Karpas-422 (cell line): Measurements from ENCODE around the gene SCD. TPM values are rescaled to one million over a fixed set of nuclear protein-coding genes. Genes with fewer than 3 reads are reported as not detected.

Source experiments
- DNase-seq: peaks from one replicate; pipeline ENCODE4 v3.0.0-alpha.2; 2015
- H2AFZ ChIP-seq: fragments of 200-600 bp; sonication (generic); 2 replicates; pipeline ENCODE4 v1.6.1; 2014; ENCODE audit warnings: antibody characterized with exemption, low read length, mixed read lengths
- H3K27ac ChIP-seq: fragments of 200-600 bp; sonication (generic); 2 replicates; pipeline ENCODE4 v1.5.1; 2014; ENCODE audit warnings: mild to moderate bottlenecking, low read length, moderate library complexity
- H3K27me3 ChIP-seq: fragments of 200-600 bp; sonication (generic); 2 replicates; pipeline ENCODE4 v1.6.1; 2014; ENCODE audit warnings: low read length, mixed read lengths
- H3K36me3 ChIP-seq: fragments of 200-600 bp; sonication (generic); 2 replicates; pipeline ENCODE4 v1.6.1; 2014; ENCODE audit warnings: low read length, mixed read lengths; ENCODE audit not compliant: insufficient read depth
- H3K4me1 ChIP-seq: fragments of 200-600 bp; sonication (generic); 2 replicates; pipeline ENCODE4 v1.6.1; 2014; ENCODE audit warnings: mild to moderate bottlenecking, low read length, mixed read lengths
- H3K4me2 ChIP-seq: fragments of 200-600 bp; sonication (generic); 2 replicates; pipeline ENCODE4 v1.6.1; 2014; ENCODE audit warnings: low read length, low read depth, mild to moderate bottlenecking; ENCODE audit not compliant: poor library complexity, severe bottlenecking
- H3K4me3 ChIP-seq: fragments of 200-600 bp; sonication (generic); 2 replicates; pipeline ENCODE4 v1.5.1; 2014; ENCODE audit warnings: mild to moderate bottlenecking, antibody characterized with exemption, low read length, mixed read lengths
- H3K79me2 ChIP-seq: fragments of 200-600 bp; sonication (generic); 2 replicates; pipeline ENCODE4 v1.6.1; 2014; ENCODE audit warnings: mild to moderate bottlenecking, low read length, mixed read lengths
- H3K9ac ChIP-seq: fragments of 200-600 bp; sonication (generic); 2 replicates; pipeline ENCODE4 v1.6.0; 2014; ENCODE audit warnings: low read length
- H3K9me2 ChIP-seq: fragments of 200-600 bp; sonication (generic), shearing (Covaris generic); replicated peaks from 2 replicates; pipeline ENCODE4 v1.6.0; 2014; ENCODE audit warnings: mild to moderate bottlenecking, low read length, moderate library complexity; ENCODE audit not compliant: insufficient read depth
- H3K9me3 ChIP-seq: fragments of 300-700, 200-600 bp; sonication (generic); 2 replicates; pipeline ENCODE4 v1.6.1; 2014; ENCODE audit warnings: low read length, mixed read lengths
- H4K20me1 ChIP-seq: fragments of 200-600 bp; sonication (generic); 2 replicates; pipeline ENCODE4 v1.6.1; 2014; ENCODE audit warnings: mild to moderate bottlenecking, antibody characterized with exemption, low read length, low read depth; ENCODE audit not compliant: insufficient read depth
- total RNA-seq: library from RNA; depleted of rRNA; stranded (reverse); fragments of >200 nt; shearing (Covaris generic); gene quantifications from 2 replicates; pipeline ENCODE4 v1.2.3, GENCODE V29; 2014; ENCODE audit warnings: low replicate concordance

Gene SCD
- total RNA-seq, 1 experiment from 2014 or later, result 463 TPM

DNA sequence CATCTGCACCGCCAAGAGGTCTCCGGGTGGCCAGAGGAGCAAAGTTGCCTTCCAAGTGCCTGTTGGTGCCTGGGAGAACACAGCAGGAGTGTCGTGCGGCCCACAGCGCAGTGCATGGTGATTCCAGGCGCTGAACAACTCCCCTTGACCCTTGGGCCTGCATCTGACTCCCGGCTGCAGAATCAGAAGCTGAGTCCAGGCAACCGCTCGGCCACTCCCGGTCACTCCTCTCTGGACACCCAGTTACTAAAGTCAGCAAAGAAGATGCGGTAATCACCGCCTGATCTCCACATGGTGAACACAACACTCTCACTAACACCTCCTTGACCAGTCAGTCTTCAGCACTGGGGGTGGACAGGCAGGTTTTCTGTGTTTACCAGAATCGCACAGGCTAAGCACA, 35.5 kb downstream of the SCD start:
- Histone ChIP-seq H4K20me1 (no peaks in the 10 kb centered on the region), H3K27me3 (no peaks in the 10 kb centered on the region), H3K4me1 (peaks cover 29% of the 10 kb centered on the region), H3K9ac (no peak overlapping the region), H3K4me3 (no peak overlapping the region), H3K79me2 (peaks cover 4% of the 10 kb centered on the region; the same call in 1 of the 2 replicates), H2AFZ (no peak overlapping the region), H3K36me3 (peaks cover 6% of the 10 kb centered on the region), H3K4me2 (no peak overlapping the region), H3K9me3 (no peaks in the 10 kb centered on the region), H3K9me2 (no peaks in the 10 kb centered on the region), H3K27ac (no peak overlapping the region)
- DNase-seq, result no peak

- Histone ChIP-seq H3K9me3 (no peaks in the 10 kb centered on the region), H3K36me3 (peaks cover 6% of the 10 kb centered on the region), H3K79me2 (peaks cover 4% of the 10 kb centered on the region; the same call in 1 of the 2 replicates), H2AFZ (no peak overlapping the region), H3K4me3 (no peak overlapping the region), H3K9ac (no peak overlapping the region), H3K4me1 (peaks cover 22% of the 10 kb centered on the region), H3K27me3 (no peaks in the 10 kb centered on the region), H4K20me1 (no peaks in the 10 kb centered on the region), H3K4me2 (no peak overlapping the region), H3K9me2 (no peaks in the 10 kb centered on the region), H3K27ac (no peak overlapping the region)
- no peak for DNase-seq
These were observed 36.2 kb downstream of the SCD start for GRCh38 chr10:100383251-100383650.

- Histone ChIP-seq H3K79me2 (no peaks in the 10 kb centered on the region), H3K9me3 (no peaks in the 10 kb centered on the region), H3K4me3 (no peak overlapping the region), H3K4me1 (no peaks in the 10 kb centered on the region), H3K36me3 (no peaks in the 10 kb centered on the region), H3K4me2 (no peak overlapping the region), H3K27ac (no peak overlapping the region), H2AFZ (no peak overlapping the region), H3K27me3 (no peaks in the 10 kb centered on the region), H3K9me2 (no peaks in the 10 kb centered on the region), H3K9ac (no peak overlapping the region), H4K20me1 (no peaks in the 10 kb centered on the region)
- DNase-seq, result no peak
These were observed 44.4 kb downstream of the SCD start for GRCh38 chr10:100391163-100392002.

DNA sequence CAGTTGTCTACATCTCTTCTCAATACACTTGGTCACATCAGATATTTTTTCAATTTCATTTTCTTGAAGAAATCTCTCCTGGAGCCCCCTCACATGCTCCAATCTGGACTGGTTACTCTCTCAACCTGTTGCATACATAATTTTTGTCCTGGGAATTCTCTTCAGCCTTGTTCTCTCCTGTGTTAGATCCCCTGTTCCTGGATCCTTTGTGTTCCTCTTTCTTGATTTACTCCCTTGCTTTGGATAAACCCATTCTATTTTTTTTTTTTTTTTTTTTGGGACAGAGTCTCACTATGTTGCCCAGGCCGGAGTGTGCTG, 45.6 kb downstream of the SCD start:
- H4K20me1 ChIP-seq, result no peaks in the 10 kb centered on the region
- no peak overlapping the region for H3K27ac ChIP-seq
- no peaks in the 10 kb centered on the region for H3K4me1 ChIP-seq
- H3K79me2 ChIP-seq, result no peaks in the 10 kb centered on the region
- no peaks in the 10 kb centered on the region for H3K27me3 ChIP-seq
- H3K9me3 ChIP-seq, result no peaks in the 10 kb centered on the region
- no peaks in the 10 kb centered on the region for H3K9me2 ChIP-seq
- no peak overlapping the region for H3K4me3 ChIP-seq
- H3K9ac ChIP-seq, result no peak overlapping the region
- H2AFZ ChIP-seq, result no peak overlapping the region
- no peak for DNase-seq
- H3K36me3 ChIP-seq, result no peaks in the 10 kb centered on the region
- H3K4me2 ChIP-seq, result no peak overlapping the region

- Histone ChIP-seq H3K9me2 (no peaks in the 10 kb centered on the region), H3K27ac (no peak overlapping the region), H3K9me3 (no peaks in the 10 kb centered on the region), H3K36me3 (no peaks in the 10 kb centered on the region), H3K4me3 (no peak overlapping the region), H2AFZ (no peak overlapping the region), H3K4me1 (no peaks in the 10 kb centered on the region), H3K9ac (no peak overlapping the region), H3K79me2 (no peaks in the 10 kb centered on the region), H3K27me3 (no peaks in the 10 kb centered on the region), H3K4me2 (no peak overlapping the region), H4K20me1 (no peaks in the 10 kb centered on the region)
- no peak for DNase-seq
These were observed 48.6 kb downstream of the SCD start for GRCh38 chr10:100395626-100396025.

DNA sequence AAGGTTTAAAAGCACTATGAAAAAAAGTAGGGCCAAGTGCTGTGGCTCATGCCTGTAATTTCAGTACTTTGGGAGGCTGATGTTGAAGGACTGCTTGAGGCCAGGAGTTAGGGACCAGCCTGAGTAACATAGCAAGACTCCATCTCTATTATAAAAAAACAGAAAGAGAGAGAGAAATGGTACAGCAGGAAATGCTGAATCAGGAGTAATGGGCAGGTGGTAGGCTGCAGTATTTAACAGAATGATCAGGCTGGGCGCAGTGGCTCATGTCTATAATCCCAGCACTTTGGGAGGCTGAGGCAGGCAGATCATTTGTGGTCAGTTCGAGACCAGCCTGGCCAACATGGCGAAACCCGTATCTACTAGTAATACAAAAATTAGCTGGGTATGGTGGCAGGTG, 49.6 kb downstream of the SCD start:
- Histone ChIP-seq H3K79me2 (no peaks in the 10 kb centered on the region), H3K4me3 (no peak overlapping the region), H3K4me2 (no peak overlapping the region), H3K27ac (no peak overlapping the region), H3K4me1 (no peaks in the 10 kb centered on the region), H3K9me2 (no peaks in the 10 kb centered on the region), H4K20me1 (no peaks in the 10 kb centered on the region), H3K9ac (no peak overlapping the region), H3K9me3 (no peaks in the 10 kb centered on the region), H2AFZ (no peak overlapping the region), H3K36me3 (no peaks in the 10 kb centered on the region), H3K27me3 (no peaks in the 10 kb centered on the region)
- DNase-seq, result no peak

DNA sequence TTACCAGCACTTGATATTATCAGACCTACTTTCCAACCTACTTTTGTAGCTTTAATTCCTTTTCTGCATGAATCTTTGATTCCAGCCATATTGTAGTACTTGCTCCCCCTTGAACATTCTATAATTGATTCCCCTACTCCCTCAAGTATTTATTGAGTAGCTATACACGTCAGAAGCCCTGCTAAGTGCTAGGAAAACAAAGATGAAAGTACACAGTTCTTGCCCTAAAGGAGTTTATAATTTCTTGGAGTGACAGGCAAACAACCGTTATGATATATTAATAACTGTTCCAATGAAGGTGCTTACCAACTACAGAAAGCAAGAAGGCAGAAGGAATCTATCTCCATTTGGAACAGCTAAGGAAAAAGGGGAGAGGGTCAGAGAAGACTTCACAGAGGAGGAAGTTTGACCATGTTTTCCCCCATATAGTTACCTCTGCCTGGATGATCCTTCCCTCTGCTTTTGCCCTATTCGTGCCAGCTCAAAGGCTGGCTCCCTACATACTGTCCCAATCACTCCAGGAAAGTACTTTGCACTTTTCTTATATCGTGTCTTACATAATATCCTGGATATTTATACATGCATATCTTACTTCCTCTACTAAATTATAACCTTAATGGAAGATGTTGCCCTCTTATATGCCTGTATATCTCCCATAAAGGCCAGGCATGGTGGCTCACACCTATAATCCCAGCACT, 54.7 kb downstream of the SCD start:
- no peak overlapping the region for H3K4me2 ChIP-seq
- no peak overlapping the region for H3K4me3 ChIP-seq
- no peaks in the 10 kb centered on the region for H3K9me2 ChIP-seq
- H3K79me2 ChIP-seq, result no peaks in the 10 kb centered on the region
- DNase-seq, result no peak
- no peaks in the 10 kb centered on the region for H4K20me1 ChIP-seq
- H3K36me3 ChIP-seq, result no peaks in the 10 kb centered on the region
- no peak overlapping the region for H2AFZ ChIP-seq
- no peaks in the 10 kb centered on the region for H3K9me3 ChIP-seq
- no peaks in the 10 kb centered on the region for H3K4me1 ChIP-seq
- no peaks in the 10 kb centered on the region for H3K27me3 ChIP-seq
- H3K9ac ChIP-seq, result no peak overlapping the region
- no peak overlapping the region for H3K27ac ChIP-seq

- Histone ChIP-seq H3K4me2 (no peak overlapping the region), H3K27me3 (no peaks in the 10 kb centered on the region), H3K9me2 (no peaks in the 10 kb centered on the region), H3K36me3 (no peaks in the 10 kb centered on the region), H4K20me1 (no peaks in the 10 kb centered on the region), H3K4me3 (no peak overlapping the region), H3K9me3 (no peaks in the 10 kb centered on the region), H3K9ac (no peak overlapping the region), H3K4me1 (no peaks in the 10 kb centered on the region), H2AFZ (no peak overlapping the region), H3K27ac (no peak overlapping the region), H3K79me2 (no peaks in the 10 kb centered on the region)
- DNase-seq, result no peak
These were observed 56.7 kb downstream of the SCD start for GRCh38 chr10:100403734-100404133.
